HG03060 (cell line): ENCODE data around the gene IGF2R.
"Not testable (repeated sequence)": the region's sequence is repeated elsewhere in the genome, so short reads cannot be mapped to it uniquely, and the experiment has no call there.

Source experiments
- ATAC-seq: cut with Tn5 transposase; IDR thresholded peaks from one replicate; pipeline ENCODE4 v1.9.1; 2021; ENCODE audit warnings: low read depth, moderate number of reproducible peaks; ENCODE audit not compliant: unreplicated experiment

Gene IGF2R

DNA sequence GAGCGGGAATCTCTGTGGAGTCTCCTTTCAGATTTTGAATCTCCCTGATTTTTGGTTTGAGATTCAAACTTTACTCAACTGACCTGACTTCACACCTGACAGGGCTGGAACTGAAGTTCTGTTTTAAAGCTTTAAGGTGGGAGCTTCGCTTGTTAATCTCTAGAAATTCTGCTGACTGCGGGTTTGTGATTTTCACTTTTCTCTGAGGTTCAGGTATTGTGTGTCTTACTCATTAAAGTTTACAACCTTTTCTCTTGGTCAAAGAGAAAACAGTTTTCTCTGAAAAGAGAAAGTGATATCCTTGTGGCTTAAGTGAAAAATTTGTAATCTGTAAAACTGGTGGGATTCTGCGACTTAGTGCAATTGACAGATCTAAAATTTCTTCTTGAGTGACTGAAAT, 20.7 kb upstream of the IGF2R start:
- no peak for ATAC-seq

DNA sequence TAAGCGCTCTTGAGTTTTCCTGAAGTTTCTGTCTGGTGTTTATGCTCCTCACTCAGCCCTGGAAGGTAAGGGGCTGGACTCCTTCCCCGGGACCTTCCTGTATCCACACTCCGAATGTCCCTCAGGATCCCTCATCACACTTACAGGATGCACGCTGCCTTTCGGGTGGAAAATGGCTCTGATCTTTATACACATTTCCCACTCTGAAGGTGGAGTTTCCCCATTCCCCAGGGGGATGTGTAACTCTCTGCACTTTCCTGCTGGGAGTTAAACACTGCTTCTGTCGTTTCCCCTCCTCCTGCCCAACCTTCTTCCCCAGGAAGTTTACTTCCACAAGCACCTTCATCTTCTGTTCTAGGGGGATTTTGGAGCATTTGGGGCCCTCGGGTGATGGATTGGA, 17.1 kb upstream of the IGF2R start:
- ATAC-seq, result no peak

DNA sequence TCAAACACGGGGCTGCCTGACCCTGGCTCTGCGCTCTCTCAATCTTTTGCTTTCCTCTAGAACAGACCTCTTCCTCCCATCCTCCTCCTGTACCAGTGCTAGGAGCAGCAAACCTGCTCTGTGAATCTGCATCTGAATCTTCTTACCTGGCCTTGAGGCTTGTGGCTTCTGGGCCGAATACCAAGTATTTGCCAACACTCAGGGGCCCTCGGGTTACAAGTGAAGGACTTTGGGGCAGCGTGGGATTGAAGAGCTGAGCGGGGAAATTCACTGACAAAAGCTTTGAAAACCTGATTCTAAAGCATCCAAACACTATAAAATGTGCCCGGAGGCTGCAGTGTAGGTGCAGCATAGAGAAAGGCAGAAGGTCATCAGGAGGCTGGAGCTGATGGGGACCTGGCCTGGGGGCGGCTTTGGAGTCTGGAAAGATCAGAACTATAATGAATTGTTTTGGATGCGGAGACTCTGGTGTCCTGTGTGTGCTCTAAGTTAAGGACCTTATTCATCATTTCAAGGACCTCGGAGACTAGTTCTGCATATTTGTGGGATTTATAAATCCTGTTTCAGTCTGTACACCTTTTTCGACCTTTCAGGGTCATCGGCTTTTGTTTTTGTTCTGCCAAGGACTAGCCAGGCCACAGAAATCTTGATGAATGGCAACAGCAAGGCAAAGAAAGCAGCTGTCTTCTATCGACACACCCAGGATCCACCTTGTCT, 16.4 kb upstream of the IGF2R start:
- ATAC-seq, result no peak

DNA sequence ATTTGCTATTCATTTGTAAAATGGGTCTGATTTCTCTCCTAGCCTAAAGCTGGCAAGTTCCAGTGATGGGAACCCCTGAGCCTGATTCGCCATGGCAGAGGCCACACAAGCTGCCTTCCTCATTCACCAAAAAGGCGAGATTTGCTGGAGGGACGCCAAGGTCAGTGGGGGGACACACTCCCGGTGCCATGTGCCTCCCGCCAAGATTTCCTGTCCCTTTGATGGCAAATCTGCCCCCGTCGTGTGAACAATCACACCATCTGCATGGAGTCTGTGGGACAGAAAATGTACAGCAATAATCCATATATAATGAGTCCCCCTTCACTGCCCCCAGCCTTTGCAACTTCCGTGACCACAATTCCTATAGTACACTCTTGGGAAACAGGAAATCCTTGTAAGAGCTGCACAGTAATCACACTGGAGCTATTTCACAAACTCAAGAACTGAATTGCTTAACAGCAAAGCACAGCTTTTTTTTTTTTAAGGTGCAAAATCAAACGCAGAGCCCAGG, 15.7 kb upstream of the IGF2R start:
- ATAC-seq, result no peak

DNA sequence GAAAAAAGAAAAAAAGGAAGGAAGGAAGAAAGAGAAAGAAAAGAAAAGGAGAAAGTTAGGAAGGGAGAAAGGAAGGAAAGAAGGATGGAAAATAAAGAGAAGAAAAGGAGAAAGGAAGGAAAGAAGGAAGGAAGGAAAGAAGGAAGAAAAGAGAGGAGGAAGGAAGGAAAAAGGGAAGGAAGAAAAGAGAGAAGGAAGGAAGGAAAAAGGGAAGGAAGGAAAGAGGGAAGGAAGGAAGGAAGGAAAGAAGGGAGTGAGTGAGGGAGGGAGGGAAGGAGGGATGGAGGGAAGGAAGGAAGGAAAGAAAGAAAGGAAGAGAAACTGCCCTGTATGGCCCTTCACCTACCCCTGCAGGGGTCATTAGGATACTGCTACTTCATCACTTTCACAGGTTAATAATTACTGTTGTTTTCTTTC, 12.9 kb upstream of the IGF2R start:
- no peak for ATAC-seq

DNA sequence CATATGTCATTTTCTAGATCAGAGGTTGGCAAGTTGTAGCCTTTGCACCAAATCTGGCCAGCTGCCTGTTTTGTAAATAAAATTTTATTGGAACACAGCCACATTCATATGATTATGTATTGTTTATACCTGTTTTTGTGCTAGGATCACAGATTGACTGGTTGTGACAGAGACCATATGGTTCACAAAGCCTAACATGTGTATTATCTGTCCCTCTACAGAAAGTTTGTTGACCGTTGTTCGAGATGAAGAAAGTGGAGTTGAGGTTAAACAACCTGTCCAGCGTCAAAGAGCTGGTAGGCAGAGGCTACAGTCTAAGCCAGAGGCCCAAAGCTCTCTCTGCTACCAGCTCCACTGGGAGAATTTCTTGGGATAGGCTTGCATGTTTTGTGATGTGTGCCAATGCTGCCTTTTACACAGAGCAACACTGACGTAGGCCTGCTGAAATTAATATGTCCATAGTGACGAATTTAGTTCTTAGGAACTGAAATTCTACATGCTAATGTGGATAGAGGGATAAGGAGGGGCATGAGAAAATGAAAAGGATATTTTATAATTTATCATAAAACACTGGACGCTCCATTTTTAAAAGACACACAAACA, 11.7 kb upstream of the IGF2R start:
- ATAC-seq, result no peak

DNA sequence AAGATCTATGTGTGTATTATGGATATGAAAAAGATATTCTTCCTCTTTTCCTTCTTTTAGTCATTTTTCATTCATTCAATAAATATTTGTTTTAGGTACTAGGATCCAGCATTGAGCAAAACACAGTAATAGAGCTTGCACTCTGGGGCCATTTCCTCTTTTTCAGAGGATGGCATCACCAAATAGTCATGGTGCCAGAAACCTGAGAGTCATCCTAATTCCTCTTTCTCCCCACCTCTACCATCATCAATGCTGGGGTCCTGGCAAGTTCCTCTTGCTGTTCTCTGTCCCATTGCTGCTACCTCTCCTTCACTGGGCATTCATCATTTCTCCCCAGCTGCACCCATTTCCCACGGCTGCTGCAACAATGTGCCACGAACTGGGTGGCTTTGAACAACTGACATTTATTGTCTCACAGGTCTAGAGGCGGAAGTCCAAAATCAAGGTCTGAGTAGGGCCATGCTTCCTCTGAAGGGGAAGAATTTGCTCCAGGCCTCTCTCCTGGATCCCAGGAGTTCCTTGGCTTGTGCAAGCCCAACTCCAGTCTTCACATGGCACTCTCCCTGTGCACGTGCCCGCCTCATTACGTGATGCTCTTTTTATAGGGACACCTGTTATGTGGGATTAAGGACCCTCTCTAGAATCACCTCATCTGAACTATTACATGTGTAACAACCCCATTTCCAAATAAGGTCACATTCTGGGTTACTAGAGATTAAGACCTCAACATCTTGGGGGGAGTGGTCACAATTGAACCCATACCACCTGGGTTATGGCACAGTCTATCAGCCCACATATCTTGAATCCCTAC, 9.5 kb upstream of the IGF2R start:
- ATAC-seq, result peak; percentile 68

DNA sequence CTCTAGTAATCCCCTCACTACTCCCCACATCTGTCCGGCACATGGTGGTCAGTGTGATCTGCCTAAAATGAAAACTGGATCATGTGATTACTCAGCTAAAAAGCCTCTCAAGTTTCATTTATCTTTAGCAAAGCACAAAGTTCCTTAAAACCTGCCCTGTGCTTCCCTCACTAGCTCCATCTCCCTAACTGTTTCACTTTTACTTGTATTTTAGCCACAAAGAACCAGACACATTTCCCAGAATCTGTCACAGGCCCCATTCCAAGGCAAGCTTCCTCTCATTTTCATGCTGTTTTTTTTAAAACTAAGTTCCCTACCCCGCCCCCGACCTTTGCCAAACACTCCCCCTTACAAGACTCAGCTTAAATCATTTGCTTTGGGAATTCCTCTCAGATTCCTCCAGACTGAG, 8.9 kb upstream of the IGF2R start:
- ATAC-seq, result no peak

DNA sequence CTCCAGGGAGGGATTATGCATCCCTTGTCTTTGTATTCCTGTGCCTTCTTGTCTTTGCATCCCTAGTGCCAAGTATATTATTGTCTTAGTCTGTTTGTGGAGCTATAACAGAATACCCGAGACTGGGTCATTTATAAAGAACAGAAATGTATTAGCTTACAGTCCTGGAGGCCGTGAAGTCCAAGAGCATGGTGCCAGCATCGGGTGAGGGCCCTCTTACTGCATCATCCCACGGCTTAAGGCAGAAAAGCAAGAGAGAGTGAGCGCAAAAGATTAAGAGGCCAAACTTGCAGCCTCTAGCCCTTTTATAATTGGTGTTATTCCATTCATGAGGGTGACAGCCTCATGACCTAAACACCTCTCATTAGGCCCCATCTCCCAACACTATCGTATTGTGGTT, 8.4 kb upstream of the IGF2R start:
- ATAC-seq, result no peak

DNA sequence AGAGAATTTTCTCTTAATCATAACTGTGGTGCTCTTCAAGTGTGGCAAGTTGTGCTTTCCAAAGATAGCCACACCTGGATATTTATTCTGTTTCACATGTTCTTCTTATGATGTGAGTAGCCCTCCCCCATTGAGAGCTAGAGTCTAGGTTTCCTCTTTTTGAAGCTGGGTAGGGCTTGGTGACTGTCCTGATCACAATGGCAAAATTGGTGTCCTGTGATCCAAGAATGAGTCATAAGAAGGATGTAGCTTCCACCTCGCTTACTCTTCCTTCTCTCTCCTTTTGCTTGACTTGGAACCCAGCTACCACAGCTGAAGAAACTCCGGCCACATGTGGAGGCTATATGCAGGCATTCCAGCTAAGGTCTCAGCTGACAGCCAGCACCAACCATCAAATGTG, 7.4 kb upstream of the IGF2R start:
- no peak for ATAC-seq

DNA sequence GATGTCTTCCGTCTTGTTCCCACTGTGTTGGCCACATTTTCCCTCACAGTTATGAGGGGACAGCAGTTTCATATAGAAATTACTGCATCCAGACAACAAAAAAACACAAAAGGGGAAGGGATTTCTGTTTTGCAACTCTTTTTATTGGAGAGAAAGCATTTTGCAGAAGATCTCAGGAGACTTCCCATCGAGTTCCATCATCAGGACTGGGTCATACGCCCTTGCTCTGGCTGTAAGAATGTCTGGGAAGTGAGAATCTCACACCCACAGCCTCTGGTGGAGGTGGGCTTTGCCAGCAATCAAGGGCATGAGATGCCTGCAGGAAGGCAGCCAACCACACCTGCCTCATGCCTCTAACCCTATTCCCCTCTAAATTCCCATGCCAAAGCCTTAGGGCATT, 5.8 kb upstream of the IGF2R start:
- ATAC-seq, result no peak

DNA sequence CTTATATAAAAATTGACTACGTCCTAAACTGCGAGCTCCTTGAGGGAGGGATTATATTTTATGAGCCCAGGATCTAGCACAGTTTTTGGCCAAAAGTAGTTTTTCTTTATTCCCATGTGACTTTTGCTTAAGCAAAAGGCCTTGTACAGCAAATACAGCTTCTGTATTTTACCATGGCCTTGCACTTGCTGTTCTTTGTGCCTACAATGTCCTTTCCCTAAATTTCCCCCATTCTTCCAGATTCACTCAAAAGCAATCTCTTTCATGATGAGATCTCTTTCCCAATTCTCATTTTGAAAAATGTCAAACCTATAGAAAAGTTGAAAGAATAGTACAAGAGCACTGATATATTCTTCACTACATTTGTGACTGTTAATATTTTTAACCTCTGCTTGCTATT, 4.8 kb upstream of the IGF2R start:
- no peak for ATAC-seq

DNA sequence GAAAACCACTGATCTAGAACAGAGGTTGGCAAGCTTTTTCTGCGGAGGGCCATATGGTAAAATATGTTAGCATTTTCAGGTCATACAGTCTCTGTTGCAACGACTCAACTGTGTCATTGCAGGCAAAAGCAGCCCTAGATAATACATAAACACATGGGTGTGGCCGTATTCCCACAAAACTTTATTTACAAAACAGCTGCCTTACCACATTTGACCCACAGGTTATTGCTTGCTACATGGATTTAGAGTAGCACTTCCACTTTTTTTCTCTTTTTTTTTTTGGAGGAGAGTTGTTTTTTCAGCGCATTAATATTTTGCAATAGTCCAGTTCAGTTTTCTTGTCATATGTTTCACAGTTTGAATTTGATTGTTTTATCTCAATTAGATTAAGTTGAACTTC, 2.5 kb upstream of the IGF2R start:
- no peak for ATAC-seq

DNA sequence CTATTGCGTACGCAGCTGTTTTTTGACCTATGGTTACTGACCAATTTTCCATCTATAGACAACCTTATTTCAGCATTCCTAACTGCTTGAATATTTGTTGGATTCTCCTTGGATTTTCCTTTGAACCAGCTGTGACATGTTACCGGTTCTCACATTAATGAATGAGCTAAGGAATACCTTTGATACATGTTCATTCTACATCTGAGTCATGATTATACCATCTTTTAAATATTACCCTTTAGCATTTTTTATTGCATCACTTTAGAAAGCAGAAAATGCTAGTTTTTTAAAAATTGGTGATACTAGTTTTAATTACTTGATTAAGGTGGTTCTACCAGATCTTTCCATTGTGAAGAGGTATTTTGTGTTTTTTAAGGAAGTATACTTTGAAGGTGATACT, 1.9 kb upstream of the IGF2R start:
- ATAC-seq, result no peak

DNA sequence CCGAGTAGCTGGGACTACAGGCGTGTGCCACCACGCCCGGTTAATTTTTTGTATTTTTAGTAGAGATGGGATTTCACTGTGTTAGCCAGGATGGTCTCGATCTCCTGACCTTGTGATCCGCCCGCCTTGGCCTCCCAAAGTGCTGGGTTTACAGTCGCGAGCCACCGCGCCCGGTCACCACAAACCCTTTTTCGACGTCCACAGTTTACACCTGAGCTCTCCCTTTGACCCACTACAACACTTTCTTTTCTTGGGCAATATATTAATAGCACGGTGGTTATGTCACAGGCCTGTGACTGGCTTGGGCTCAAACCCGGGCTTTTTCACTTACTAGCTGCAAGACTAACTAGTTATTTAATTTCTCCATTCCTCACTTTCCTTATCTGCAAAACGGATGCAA, 1.3 kb upstream of the IGF2R start:
- ATAC-seq, result not testable (repeated sequence)

DNA sequence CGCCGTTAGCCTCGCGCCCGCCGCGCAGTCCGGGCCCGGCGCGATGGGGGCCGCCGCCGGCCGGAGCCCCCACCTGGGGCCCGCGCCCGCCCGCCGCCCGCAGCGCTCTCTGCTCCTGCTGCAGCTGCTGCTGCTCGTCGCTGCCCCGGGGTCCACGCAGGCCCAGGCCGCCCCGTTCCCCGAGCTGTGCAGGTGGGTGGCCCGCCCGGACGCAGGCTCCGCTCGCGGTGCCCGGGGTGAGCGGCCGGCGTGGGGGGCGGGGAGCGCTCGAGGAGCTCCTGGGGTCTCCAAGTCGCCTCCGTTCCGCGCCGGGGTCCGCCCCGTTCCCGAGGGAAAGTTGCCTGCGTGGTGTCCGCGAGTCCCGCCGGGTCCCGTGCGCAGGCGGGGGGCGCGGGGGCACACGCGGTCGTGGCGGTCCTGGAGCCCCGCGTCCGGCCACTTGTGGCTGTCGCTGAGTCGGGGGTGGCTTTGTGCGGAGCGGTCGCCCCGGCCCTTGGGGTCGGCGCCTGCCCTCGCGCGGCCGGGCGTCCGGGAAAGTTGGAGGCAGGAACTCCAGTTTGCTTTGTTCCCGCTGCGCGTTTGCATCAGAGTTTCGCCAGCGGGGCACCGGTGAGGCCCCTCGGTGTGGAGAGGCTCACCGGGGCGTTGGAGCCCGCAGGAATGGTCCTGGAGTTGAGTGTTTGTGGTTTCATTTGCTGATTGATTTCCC, 476 bp downstream of the IGF2R start:
- ATAC-seq, result peak; percentile 16

DNA sequence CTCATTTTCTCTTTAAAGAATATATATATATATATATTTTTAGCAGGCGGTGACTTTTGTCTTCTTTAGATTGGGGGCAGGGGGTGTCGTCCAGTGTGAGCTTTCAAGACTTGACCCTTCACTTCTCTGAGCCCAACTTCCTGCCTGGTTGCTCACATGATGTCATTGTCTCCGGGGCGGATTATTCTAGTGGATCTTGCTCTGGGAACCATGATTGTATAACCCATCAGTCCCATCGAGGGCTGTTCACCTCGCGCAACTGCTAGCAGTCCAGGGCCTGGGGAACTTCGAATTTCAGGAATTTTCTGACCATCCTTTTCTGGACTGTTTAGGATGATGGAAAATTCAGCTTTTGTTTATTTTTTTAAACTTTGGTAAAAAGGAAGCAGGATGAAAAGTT, 1.0 kb downstream of the IGF2R start:
- ATAC-seq, result no peak

DNA sequence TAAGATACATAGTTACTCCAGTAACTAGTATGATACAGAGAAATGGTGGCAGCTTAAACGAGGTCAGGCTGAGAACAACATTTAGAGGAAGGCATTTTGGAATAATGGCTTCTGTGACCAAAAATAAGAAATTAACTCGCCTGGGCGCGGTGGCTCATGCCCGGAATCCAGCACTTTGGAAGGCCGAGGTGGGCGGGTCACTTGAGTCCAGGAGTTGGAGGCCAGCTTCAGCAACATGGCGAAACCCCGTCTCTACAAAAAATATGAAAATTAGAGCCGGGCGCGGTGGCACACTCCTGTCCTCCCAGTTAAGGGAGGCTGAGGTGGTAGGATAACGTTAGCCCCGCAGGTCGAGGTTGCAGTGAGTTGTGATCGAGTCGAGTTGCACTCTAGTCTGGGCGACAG, 1.8 kb downstream of the IGF2R start:
- ATAC-seq, result no peak

DNA sequence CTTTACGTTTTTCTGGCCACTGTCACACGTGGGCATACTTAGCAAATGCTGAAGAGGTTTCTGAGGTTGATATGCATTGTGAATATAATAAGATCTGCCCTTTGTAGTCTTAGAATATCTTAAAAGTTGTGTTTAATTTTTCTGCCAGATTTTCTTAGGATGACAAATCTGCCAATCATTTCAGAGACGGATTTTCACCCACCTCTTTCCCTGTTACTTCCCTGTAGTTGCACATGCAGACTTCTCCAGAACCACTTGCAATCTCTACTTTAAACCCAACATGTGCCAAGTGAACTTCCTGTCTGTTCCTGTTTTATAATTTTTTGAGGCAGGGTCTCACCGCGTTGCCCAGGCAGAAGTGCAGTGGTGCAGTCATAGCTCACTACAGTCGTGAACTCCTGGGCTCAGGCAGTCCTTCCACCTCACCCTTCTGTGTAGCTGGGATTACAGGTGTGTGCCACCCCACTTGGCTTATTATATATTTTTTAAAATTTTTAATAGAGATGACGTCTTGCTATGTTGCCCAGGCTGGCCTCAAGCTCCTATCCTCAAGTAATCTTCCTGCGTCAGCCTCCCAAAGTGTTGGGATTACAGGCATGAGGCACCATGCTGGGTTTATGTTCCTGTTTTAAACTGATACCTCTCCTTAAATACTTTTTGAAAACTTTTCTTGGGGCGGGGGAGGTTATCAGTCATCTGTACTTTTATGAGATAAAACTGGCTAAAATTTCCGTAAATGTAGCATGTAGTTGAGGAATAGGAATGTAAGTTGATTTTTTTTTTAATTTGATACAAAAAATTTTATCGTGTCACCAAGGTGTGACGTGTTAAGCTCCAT, 2.7 kb downstream of the IGF2R start:
- ATAC-seq, result no peak
